ENCODE results near the gene UBAC1. TPM values are rescaled to one million over a fixed set of nuclear protein-coding genes. Genes with fewer than 3 reads are reported as not detected.

Gene UBAC1
- total RNA-seq, 2 donors from 2014 or later = 47.9 to 48.4 TPM

- H3K36me3 Mint-ChIP-seq (ENCODE audit: low read depth) = peaks cover 16% of the 10 kb centered on the region
- no peak overlapping the region for H3K27ac ChIP-seq (ENCODE audit: low read depth, low read length)
- no peaks in the 10 kb centered on the region for H3K9me3 ChIP-seq (ENCODE audit: control insufficient read depth, low read length)
- no peaks in the 10 kb centered on the region for H3K27me3 ChIP-seq (ENCODE audit: control insufficient read depth, insufficient read depth, low read length, poor library complexity, severe bottlenecking)
- no peaks in the 10 kb centered on the region for H3K36me3 ChIP-seq (ENCODE audit: control insufficient read depth, insufficient read depth, low read length)
- no peak overlapping the region for H3K27ac Mint-ChIP-seq
- H3K9ac ChIP-seq (ENCODE audit: extremely low read depth, low read length, poor library complexity, severe bottlenecking) = no peak overlapping the region
- no peak for DNase-seq
- H3K4me3 ChIP-seq (ENCODE audit: low read length) = no peak overlapping the region
- H3K27me3 Mint-ChIP-seq (ENCODE audit: insufficient read depth) = no peaks in the 10 kb centered on the region
- no peak for TF ChIP-seq CTCF (conservative IDR thresholded peaks at IDR 0.05)
- no peaks in the 10 kb centered on the region for H3K4me1 Mint-ChIP-seq
- no peaks in the 10 kb centered on the region for H3K9me3 Mint-ChIP-seq
- no peak overlapping the region for H3K4me3 Mint-ChIP-seq
- H3K4me1 ChIP-seq (ENCODE audit: control insufficient read depth, insufficient read depth, low read length) = no peaks in the 10 kb centered on the region
- whole genome bisulfite sequencing, 2 experiments (ENCODE audit: insufficient coverage in 1 of 2, insufficient read length in 1 of 2) = 94 to 95% methylated on average over 13 to 19 of the region's 19 CpGs
These were observed 35.6 kb downstream of the UBAC1 start for GRCh38 chr9:135925496-135926133.

- Histone ChIP-seq H3K9me3 (ENCODE audit: control insufficient read depth, low read length) (no peaks in the 10 kb centered on the region), H3K4me3 (ENCODE audit: low read length) (no peak overlapping the region), H3K27ac (ENCODE audit: low read depth, low read length) (no peak overlapping the region), H3K9ac (ENCODE audit: extremely low read depth, low read length, poor library complexity, severe bottlenecking) (no peak overlapping the region), H3K27me3 (ENCODE audit: control insufficient read depth, insufficient read depth, low read length, poor library complexity, severe bottlenecking) (no peaks in the 10 kb centered on the region), H3K4me1 (ENCODE audit: control insufficient read depth, insufficient read depth, low read length) (no peaks in the 10 kb centered on the region), H3K36me3 (ENCODE audit: control insufficient read depth, insufficient read depth, low read length) (no peaks in the 10 kb centered on the region)
- WGBS, 2 experiments (ENCODE audit: insufficient coverage in 1 of 2, insufficient read length in 1 of 2) = 93 to 94% methylated on average over 19 to 27 of the region's 27 CpGs
- H3K9me3 Mint-ChIP-seq = no peaks in the 10 kb centered on the region
- TF ChIP-seq CTCF (conservative IDR thresholded peaks at IDR 0.05) = peak; percentile 40
- H3K27me3 Mint-ChIP-seq (ENCODE audit: insufficient read depth) = no peaks in the 10 kb centered on the region
- no peak overlapping the region for H3K4me3 Mint-ChIP-seq
- H3K4me1 Mint-ChIP-seq = no peaks in the 10 kb centered on the region
- H3K27ac Mint-ChIP-seq = no peak overlapping the region
- DNase-seq = peak; percentile 60
- peaks cover 13% of the 10 kb centered on the region for H3K36me3 Mint-ChIP-seq (ENCODE audit: low read depth)
These were observed 36.4 kb downstream of the UBAC1 start for GRCh38 chr9:135924628-135925338.

- H3K4me1 Mint-ChIP-seq = no peaks in the 10 kb centered on the region
- Histone ChIP-seq H3K4me1 (ENCODE audit: control insufficient read depth, insufficient read depth, low read length) (no peaks in the 10 kb centered on the region), H3K36me3 (ENCODE audit: control insufficient read depth, insufficient read depth, low read length) (no peaks in the 10 kb centered on the region), H3K4me3 (ENCODE audit: low read length) (no peak overlapping the region), H3K9me3 (ENCODE audit: control insufficient read depth, low read length) (peaks cover 8% of the 10 kb centered on the region), H3K27me3 (ENCODE audit: control insufficient read depth, insufficient read depth, low read length, poor library complexity, severe bottlenecking) (no peaks in the 10 kb centered on the region), H3K27ac (ENCODE audit: low read depth, low read length) (no peak overlapping the region), H3K9ac (ENCODE audit: extremely low read depth, low read length, poor library complexity, severe bottlenecking) (no peak overlapping the region)
- H3K36me3 Mint-ChIP-seq (ENCODE audit: low read depth) = peaks cover 22% of the 10 kb centered on the region
- no peak for TF ChIP-seq CTCF (conservative IDR thresholded peaks at IDR 0.05)
- DNase-seq = no peak
- no peak overlapping the region for H3K4me3 Mint-ChIP-seq
- peaks cover 3% of the 10 kb centered on the region for H3K27me3 Mint-ChIP-seq (ENCODE audit: insufficient read depth)
- H3K9me3 Mint-ChIP-seq = peaks cover 9% of the 10 kb centered on the region
- H3K27ac Mint-ChIP-seq = no peak overlapping the region
- WGBS, 2 experiments (ENCODE audit: insufficient coverage in 1 of 2, insufficient read length in 1 of 2) = 94 to 97% methylated on average over 9 to 13 of the region's 13 CpGs
These were observed 37.7 kb downstream of the UBAC1 start for GRCh38 chr9:135923508-135923907.

All from endodermal cell (in vitro differentiated cells).